GM12878 (cell line): ENCODE data around the gene ACTR2. TPM values are rescaled to one million over a fixed set of nuclear protein-coding genes. Genes with fewer than 3 reads are reported as not detected.

Experiments used
- ATAC-seq: fragments of 200-7000 bp; cut with Tn5 transposase; 3 replicates; pipeline ENCODE4 v1.9.1; 2020; ENCODE audit warnings: mild to moderate bottlenecking, moderate library complexity
- BruUV-seq: library from RNA; stranded (reverse); fragments of 400-500 nt; replicated peaks from 2 replicates; lab custom pipeline; 2021; lab: Mats Ljungman, UMichigan
- CTCF ChIA-PET: fragments of 300-600 bp; sonication (Branson Sonifier 250); formaldehyde crosslinking; extraction: SDS; loops from one replicate; lab custom pipeline; 2021; ENCODE audit warnings: inconsistent platforms; lab: Yijun Ruan, JAX
- POLR2A ChIA-PET: fragments of 350-600 bp; formaldehyde crosslinking; extraction: SDS; loops from one replicate; lab custom pipeline; 2021; ENCODE audit warnings: inconsistent platforms; lab: Charles Lee
- RAD21 ChIA-PET: fragments of 300-600 bp; sonication (Branson Sonifier 250); formaldehyde crosslinking; loops from one replicate; lab custom pipeline; 2023; ENCODE audit warnings: antibody characterized with exemption; ENCODE audit not compliant: unreplicated experiment; lab: Charles Lee
- SMC1A ChIA-PET: fragments of 300-600 bp; sonication (Branson Sonifier 250); formaldehyde crosslinking; loops from one replicate; lab custom pipeline; 2023; ENCODE audit not compliant: unreplicated experiment, uncharacterized antibody; lab: Charles Lee
- DNase-seq: peaks from one replicate; pipeline ENCODE4 v3.0.0-alpha.2; 2011; ENCODE audit warnings: low read depth, low spot score
- FAIRE-seq: peaks from 3 replicates; lab custom pipeline; 2011; peaks lifted over from hg19 to GRCh38; lab: Jason Lieb, UNC
- H2AFZ ChIP-seq: 2 replicates; pipeline ENCODE4 v1.6.0; 2011; ENCODE audit warnings: low read depth, low read length, control low read depth; ENCODE audit not compliant: control insufficient read depth
- H3K27ac ChIP-seq: 2 replicates; pipeline ENCODE4 v1.5.1; 2011; ENCODE audit warnings: control low read depth; ENCODE audit not compliant: control insufficient read depth, insufficient read depth
- H3K27me3 ChIP-seq, 2 experiments: replicated peaks in 1 of 2; 2 replicates each; pipeline versions ENCODE4 v1.6.0 to v1.6.1; 2011; ENCODE audit warnings: low read length in 1 of 2; ENCODE audit not compliant: control insufficient read depth in 2 of 2, insufficient read depth in 2 of 2
- H3K36me3 ChIP-seq, 2 experiments: 2 replicates each; pipeline ENCODE4 v1.5.1; 2011; ENCODE audit warnings: low read length in 1 of 2; ENCODE audit not compliant: control insufficient read depth in 2 of 2, insufficient read depth in 2 of 2
- H3K4me1 ChIP-seq: 2 replicates; pipeline ENCODE4 v1.6.1; 2011; ENCODE audit warnings: mild to moderate bottlenecking, low read length, moderate library complexity, mixed read lengths; ENCODE audit not compliant: control insufficient read depth, insufficient read depth
- H3K4me2 ChIP-seq: 2 replicates; pipeline ENCODE4 v1.6.0; 2011; ENCODE audit warnings: control low read depth; ENCODE audit not compliant: control insufficient read depth, insufficient read depth
- H3K4me3 ChIP-seq: fragments of 200-600 bp; sonication (generic); 2 replicates; pipeline ENCODE4 v1.5.1; 2016
- H3K79me2 ChIP-seq: 2 replicates; pipeline ENCODE4 v1.6.0; 2011; ENCODE audit warnings: low read length; ENCODE audit not compliant: control insufficient read depth, insufficient read depth
- H3K9ac ChIP-seq: 2 replicates; pipeline ENCODE4 v1.8.0; 2011; ENCODE audit warnings: low read length, control low read depth, mixed read lengths; ENCODE audit not compliant: control insufficient read depth, insufficient read depth
- H3K9me3 ChIP-seq: replicated peaks from 3 replicates; pipeline ENCODE4 v1.5.1; 2011; ENCODE audit warnings: mild to moderate bottlenecking, low read length; ENCODE audit not compliant: control insufficient read depth, insufficient read depth
- H4K20me1 ChIP-seq: 2 replicates; pipeline ENCODE4 v1.6.0; 2011; ENCODE audit not compliant: control insufficient read depth, insufficient read depth
- BMI1 ChIP-seq: fragments of 450-650 bp; IDR thresholded peaks from 2 replicates; pipeline ENCODE4 v1.6.1; 2016; ENCODE audit warnings: mild to moderate bottlenecking, moderate library complexity, borderline replicate concordance
- FOXM1 ChIP-seq: IDR thresholded peaks from 2 replicates; pipeline ENCODE4 v1.6.1; 2012; ENCODE audit warnings: low read depth, mild to moderate bottlenecking, inconsistent platforms, low read length, moderate library complexity
- MTA3 ChIP-seq: IDR thresholded peaks from 2 replicates; pipeline ENCODE4 v1.6.1; 2012; ENCODE audit warnings: low read length, inconsistent platforms, borderline replicate concordance
- whole genome bisulfite sequencing: methylation state at CpG from one replicate; pipeline ENCODE4 v1.1.6; 2016; ENCODE audit warnings: low lambda C conversion rate; ENCODE audit not compliant: insufficient replicate concordance, insufficient coverage; ENCODE audit errors: missing lambda C conversion rate; 5-methylcytosine and 5-hydroxymethylcytosine counted together
- in situ Hi-C: fragments of 300-500 bp; cut with MboI; formaldehyde crosslinking; loops from 9 replicates; pipeline ENCODE4 v1.14.3; 2018; ENCODE audit warnings: mixed read lengths
- intact Hi-C: fragments of 100-400 bp; cut with micrococcal nuclease; formaldehyde crosslinking; loops from one replicate; pipeline ENCODE4 v1.14.2; 2022; ENCODE audit not compliant: unreplicated experiment
- polyA plus RNA-seq, 11 experiments: library from polyadenylated mRNA; depleted of rRNA in 4 of 11; unstranded in 6 of 11; stranded (reverse) in 5 of 11; fragments of >200 nt; fragmentation: Nextera tagmentation in 4 of 11; fragmentation: Illumina TruSeq in 1 of 11; extraction: Ambion mirVana in 4 of 11; extraction: Trizol in 1 of 11; gene quantifications; 1 replicate in 1 of 11; 2 replicates in 10 of 11; pipeline versions ENCODE4 v1.2.1 to v1.2.3, GENCODE V29; 2011 to 2016; ENCODE audit warnings: inconsistent platforms in 2 of 11, missing spikeins in 2 of 11, low read depth in 1 of 11
- total RNA-seq, 4 experiments: library from RNA; depleted of rRNA in 3 of 4; stranded (reverse); fragments of >200 nt in 3 of 4; fragmentation: Illumina TruSeq in 1 of 4; extraction: Trizol in 1 of 4; gene quantifications; 2 replicates each; pipeline versions ENCODE4 v1.2.1 to v1.2.3, GENCODE V29; 2013 to 2021
- TF ChIP-seq, protein P1 (sequence below): IDR thresholded peaks from 2 replicates; pipeline ENCODE4 v1.6.1; 2011; ENCODE audit warnings: borderline replicate concordance, low read depth, mild to moderate bottlenecking, moderate library complexity, low read length; ENCODE audit not compliant: insufficient read depth, poor library complexity, severe bottlenecking

Gene ACTR2
- total and polyA plus RNA-seq, 10 of the 15 experiments (the other 5 are each of a cell fraction or from before 2014, with no cell fraction given) = 94.2 to 401 (median 195) TPM

DNA sequence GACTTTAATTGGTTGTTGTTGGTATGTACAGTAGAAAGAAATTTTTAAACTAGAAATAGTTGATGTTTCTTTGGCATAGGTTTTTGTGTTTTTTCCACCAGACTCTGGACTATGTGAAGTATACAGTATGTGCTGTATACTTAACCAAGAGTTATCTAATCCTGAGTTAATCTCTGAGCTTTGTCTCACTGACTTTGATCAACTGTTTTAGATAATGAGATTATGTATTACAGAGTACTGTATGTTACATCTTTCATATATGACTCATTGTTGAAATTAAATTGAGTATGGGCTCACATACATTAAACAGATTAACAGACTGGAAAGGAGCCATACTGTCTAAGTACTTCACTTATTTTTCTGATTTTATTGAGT lies 38.0 kb downstream of the ACTR2 start:
- no peaks in the 10 kb centered on the region for H4K20me1 ChIP-seq
- POLR2A ChIA-PET = no interaction called here
- H3K4me2 ChIP-seq = no peak overlapping the region
- no peaks in the 10 kb centered on the region for H3K4me1 ChIP-seq
- no peaks in the 10 kb centered on the region for H3K9me3 ChIP-seq
- FAIRE-seq (no peak), ATAC-seq (no peak), DNase-seq (no peak)
- RAD21 ChIA-PET = interaction anchor here (0.6 to 2.3 kb wide), 7 partner anchors 11 to 299 kb away, joined by 3 to 7 read pairs (median 3); partner anchors contain the start of gene ACTR2
- CTCF ChIA-PET = interaction anchor here (0.6 to 3.8 kb wide), 23 partner anchors 9 to 308 kb away, joined by 3 to 26 read pairs (median 4); no protein-coding TSS in a partner anchor
- SMC1A ChIA-PET = interaction anchor here (0.6 to 3.4 kb wide), 23 partner anchors 10 to 308 kb away, joined by 3 to 16 read pairs (median 3); no protein-coding TSS in a partner anchor
- BruUV-seq = no TSS peak
- H3K4me3 ChIP-seq = no peak overlapping the region
- peaks cover 8 to 30% of the 10 kb centered on the region in 2 experiments for H3K36me3 ChIP-seq
- H3K9ac ChIP-seq = no peak overlapping the region
- intact Hi-C loops = loop anchor here (1.0 to 5.0 kb wide), 3 partner anchors 172 to 308 kb away; no protein-coding TSS in a partner anchor
- no peak for TF ChIP-seq BMI1
- no peak for TF ChIP-seq FOXM1
- H2AFZ ChIP-seq = no peak overlapping the region
- in situ Hi-C loops = loop anchor here (5.0 kb wide), 1 partner anchor 282 kb away; no protein-coding TSS in a partner anchor
- H3K79me2 ChIP-seq = no peaks in the 10 kb centered on the region
- H3K27me3 ChIP-seq = no peaks in the 10 kb centered on the region
- no peak overlapping the region for H3K27ac ChIP-seq

DNA sequence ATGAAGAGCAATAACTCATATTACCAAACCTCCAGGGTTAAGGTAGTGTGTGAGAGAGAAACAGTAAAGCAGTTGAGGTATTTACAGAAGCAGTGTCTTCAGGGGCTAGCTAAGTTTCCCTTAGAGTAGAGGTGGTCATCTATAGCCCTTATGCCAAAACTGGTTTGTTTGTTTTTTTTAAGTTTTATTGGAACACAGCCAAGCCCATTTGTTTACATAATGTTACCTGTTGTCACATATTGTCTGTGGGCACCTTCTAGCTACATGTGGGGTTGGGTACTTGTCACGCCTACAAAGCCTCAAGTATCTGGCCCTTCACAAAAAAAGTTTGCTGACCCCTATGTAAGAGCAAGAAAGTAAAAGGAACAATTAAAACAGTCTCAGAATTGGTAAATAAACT lies 39.4 kb downstream of the ACTR2 start:
- RAD21 ChIA-PET = interaction anchor here (1.3 to 2.3 kb wide), 2 partner anchors 9 to 168 kb away, joined by 4 to 7 read pairs; no protein-coding TSS in a partner anchor
- BruUV-seq = no TSS peak
- no peak overlapping the region for H3K9ac ChIP-seq
- H3K4me1 ChIP-seq = no peaks in the 10 kb centered on the region
- FAIRE-seq (no peak), ATAC-seq (no peak), DNase-seq (no peak)
- POLR2A ChIA-PET = interaction anchor here (0.5 kb wide), 1 partner anchor 61 kb away, joined by 3 read pairs; no protein-coding TSS in a partner anchor
- H3K27ac ChIP-seq = no peak overlapping the region
- intact Hi-C loops = loop anchor here (5.0 kb wide), 1 partner anchor 170 kb away; no protein-coding TSS in a partner anchor
- CTCF ChIA-PET = interaction anchor here (0.9 to 2.5 kb wide), 6 partner anchors 17 to 307 kb away, joined by 3 to 7 read pairs (median 3); no protein-coding TSS in a partner anchor
- no peak overlapping the region for H2AFZ ChIP-seq
- TF ChIP-seq MTA3 = no peak
- TF ChIP-seq, protein P1, sequence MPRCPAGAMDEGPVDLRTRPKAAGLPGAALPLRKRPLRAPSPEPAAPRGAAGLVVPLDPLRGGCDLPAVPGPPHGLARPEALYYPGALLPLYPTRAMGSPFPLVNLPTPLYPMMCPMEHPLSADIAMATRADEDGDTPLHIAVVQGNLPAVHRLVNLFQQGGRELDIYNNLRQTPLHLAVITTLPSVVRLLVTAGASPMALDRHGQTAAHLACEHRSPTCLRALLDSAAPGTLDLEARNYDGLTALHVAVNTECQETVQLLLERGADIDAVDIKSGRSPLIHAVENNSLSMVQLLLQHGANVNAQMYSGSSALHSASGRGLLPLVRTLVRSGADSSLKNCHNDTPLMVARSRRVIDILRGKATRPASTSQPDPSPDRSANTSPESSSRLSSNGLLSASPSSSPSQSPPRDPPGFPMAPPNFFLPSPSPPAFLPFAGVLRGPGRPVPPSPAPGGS = peak; percentile 32
- in situ Hi-C loops = loop anchor here (5.0 kb wide), 1 partner anchor 280 kb away; no protein-coding TSS in a partner anchor
- H3K4me3 ChIP-seq = no peak overlapping the region
- no peaks in the 10 kb centered on the region for H3K27me3 ChIP-seq
- no peaks in the 10 kb centered on the region for H3K79me2 ChIP-seq
- 100% methylated on average over 1 of the region's 1 CpG for WGBS
- SMC1A ChIA-PET = interaction anchor here (0.6 to 3.4 kb wide), 9 partner anchors 8 to 288 kb away, joined by 3 to 16 read pairs (median 6); no protein-coding TSS in a partner anchor
- no peak overlapping the region for H3K4me2 ChIP-seq
- H3K36me3 ChIP-seq = peaks cover 10 to 25% of the 10 kb centered on the region in 2 experiments
- no peaks in the 10 kb centered on the region for H4K20me1 ChIP-seq
- no peaks in the 10 kb centered on the region for H3K9me3 ChIP-seq
